Hindlimb muscle (tissue), 1 donor: ENCODE results near the gene SPTBN5. TPM values are rescaled to one million over a fixed set of nuclear protein-coding genes. Genes with fewer than 3 reads are reported as not detected.

ENCODE experiments used
- DNase-seq: peaks from one replicate; pipeline ENCODE4 v3.0.0-alpha.2; 2013
- polyA plus RNA-seq: library from polyadenylated mRNA; unstranded; fragments of 120-200 nt; gene quantifications from one replicate; pipeline ENCODE4 v1.2.1, GENCODE V29; 2013; ENCODE audit not compliant: insufficient read length

Gene SPTBN5
- polyA plus RNA-seq, 1 donor = 5.2 TPM

DNA sequence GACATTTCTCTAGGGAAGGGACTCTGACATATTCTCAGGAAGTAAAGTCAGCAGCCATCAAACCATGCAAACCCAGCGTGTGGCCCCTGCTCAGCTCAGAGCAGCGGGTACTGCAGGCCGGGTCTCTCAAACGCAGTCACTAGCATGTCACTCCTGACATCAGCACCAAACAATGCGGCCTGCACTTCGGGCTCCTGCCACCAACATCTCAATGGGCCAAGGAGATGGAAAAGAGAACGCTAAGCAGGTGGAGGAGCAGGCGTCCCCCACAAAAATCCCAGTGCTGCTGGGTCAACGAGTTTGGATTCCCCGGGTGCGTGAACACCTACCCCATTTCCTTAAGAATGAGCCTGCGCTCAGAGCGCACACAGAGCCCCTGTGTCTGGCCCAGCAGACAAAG is 9.9 kb upstream of the SPTBN5 start:
- no peak for DNase-seq

DNA sequence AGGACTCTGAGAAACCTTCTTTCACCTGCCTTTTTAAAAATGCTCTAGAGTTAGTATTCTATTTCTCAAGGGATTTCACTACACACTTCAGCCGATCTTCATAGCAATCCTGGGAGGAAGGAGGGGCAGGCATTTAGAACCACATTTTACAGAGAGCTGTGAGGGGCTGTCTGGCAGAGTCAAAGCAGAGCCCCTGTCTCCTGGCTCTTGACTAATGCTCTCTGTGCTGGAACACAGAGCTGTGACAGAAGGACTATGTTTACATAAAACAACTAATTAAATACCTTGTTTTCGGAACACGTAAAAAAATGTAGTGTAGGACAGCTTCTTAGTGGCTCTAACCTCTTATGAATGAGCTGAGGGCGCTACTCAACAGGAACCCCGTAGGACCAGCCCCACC is 7.6 kb upstream of the SPTBN5 start:
- no peak for DNase-seq

DNA sequence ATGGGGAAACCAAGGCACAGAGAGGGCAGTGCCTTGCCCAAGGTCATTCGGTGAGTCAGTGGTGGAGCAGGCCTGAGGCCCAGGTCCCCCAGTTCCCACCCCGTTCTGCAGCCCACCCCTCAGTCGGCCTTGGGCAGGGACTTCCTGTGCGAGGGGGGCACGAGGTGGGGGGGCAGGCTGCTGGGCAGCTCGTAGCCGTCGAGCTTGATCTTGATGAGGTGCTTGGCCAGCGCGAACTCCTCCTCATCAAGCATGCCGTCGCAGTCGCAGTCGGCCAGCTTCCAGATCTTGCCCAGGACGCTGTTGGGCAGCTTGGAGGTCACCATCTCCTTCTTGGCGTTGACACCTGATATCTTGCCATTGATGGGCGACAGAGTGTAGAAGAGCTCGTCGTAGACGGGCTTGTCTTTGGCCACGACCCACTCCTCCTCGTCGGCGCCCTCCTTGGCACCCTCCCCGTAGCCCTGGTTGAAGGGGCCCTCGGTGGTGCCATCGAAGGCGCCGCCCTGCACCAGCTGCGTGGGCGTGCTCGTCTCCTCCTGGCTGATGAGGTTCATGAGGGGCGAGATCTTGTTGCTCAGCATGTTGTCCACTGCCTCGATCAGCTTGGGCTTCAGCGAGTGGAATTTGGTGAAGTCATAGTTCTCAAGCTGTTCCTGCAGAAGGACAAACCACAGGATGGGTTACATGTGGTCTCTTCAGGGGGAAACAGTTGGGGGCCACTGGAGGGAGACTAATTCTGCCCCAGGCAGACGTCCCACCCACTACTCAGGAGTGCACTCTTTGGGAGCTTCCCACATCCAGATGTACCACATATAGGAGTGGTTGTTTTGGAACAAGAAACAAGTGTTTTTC is 6.9 kb upstream of the SPTBN5 start:
- DNase-seq = no peak

DNA sequence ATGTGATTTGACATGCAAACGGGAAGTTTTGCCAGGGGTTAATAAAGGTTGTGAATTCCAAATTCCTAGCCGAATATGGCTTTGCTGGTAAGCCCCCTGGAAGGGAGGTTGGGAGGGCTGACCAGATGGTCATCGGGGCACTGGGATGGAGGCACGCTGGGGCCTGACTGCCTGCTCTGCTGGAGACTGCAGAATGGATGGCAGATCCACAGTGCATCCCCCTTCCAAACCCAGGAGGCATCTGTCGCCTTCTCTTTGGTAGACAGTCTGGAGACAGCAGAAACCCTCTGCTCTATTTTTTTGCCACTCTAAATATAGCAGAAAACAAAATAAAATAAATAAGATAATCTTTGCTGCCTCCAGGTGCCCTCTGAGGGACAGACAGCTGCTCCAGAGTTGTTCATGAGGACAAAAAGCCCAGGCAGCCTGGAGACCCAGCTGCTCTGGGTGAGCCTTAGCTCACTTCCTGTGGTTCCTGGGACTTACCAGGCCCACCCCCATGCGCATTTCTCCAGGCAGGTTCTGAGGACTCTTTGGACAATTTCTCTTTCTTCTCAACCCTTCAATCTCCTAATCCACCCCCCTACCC is 6.1 kb upstream of the SPTBN5 start:
- no peak for DNase-seq

DNA sequence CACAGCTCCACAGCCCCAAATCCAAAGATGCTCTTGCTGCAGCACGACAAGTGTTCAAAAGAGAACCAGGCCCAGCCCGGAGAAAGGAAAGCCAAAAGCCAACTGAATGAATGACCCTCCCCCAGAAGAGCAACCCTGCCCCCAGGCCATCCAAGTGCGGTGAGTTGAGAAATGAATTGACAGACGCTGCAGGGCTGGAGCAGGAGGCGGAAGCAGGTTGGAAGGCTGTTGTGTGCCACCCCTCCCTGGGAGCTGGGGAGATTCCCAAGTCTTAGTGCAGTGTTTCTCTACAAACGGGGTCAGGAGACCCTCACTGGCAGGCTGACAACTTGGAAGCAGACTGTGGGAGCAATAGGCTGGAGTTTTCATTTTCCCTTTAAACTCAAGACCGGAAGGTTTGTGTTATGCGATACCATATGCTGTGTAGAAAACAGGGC is 3.5 kb upstream of the SPTBN5 start:
- DNase-seq = no peak

DNA sequence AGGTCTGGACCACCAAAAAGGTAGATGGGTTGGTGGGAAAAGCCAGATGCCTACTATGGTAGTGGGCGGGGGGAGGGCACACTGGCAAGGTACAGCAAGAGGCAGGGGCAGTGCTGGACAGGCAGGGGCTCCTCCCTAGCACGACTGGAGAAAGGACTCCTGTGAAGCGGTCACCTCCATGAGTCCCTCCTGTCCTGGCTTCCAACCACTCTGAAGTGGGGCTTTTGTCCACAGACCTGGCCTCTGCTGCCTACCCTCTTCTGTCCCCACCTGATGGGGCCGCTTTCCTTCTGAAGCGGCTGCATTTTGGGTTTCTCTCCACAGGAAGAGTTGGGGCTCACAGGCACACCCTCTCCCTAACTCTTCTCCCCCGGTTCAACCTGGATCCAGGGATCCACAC is 2.7 kb upstream of the SPTBN5 start:
- DNase-seq = no peak

DNA sequence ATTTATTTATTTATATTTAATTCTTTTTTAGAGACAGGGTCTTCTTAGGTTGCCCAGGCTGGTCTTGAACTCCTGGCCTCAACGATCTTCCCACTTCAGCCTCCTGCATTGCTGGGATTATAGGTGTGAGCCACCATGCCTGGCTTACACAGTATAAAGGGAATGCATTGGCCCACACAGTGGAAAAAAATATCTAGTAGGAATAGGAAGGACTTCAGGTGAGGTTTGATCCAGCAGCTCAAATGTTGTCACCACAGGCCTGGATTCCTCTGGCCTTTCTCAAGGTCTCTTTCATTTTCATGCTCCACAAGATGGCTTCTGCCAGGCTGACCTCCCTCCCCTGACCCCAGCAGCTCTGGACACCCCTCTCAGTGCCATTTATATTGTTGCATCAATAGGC is 2.1 kb upstream of the SPTBN5 start:
- DNase-seq = no peak

DNA sequence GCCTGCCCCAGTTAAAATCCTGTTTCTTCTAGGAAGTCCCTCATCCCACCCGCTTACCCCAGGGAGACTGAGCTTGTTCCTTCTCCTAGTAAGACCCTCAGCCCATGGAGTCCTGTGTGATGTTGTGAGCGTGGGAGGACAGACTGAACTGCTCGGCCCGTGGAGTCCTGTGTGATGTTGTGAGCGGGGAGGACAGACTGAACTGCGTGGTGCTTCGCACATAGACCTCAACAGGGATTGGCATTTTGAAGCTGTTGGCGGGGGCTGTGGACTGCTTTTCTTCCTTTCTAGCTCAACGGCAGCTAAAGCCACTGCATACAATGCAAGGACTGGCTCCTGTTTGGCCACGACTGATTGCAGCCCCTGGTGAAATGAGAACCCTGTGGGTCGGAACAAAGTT is 1.6 kb upstream of the SPTBN5 start:
- DNase-seq = no peak

DNA sequence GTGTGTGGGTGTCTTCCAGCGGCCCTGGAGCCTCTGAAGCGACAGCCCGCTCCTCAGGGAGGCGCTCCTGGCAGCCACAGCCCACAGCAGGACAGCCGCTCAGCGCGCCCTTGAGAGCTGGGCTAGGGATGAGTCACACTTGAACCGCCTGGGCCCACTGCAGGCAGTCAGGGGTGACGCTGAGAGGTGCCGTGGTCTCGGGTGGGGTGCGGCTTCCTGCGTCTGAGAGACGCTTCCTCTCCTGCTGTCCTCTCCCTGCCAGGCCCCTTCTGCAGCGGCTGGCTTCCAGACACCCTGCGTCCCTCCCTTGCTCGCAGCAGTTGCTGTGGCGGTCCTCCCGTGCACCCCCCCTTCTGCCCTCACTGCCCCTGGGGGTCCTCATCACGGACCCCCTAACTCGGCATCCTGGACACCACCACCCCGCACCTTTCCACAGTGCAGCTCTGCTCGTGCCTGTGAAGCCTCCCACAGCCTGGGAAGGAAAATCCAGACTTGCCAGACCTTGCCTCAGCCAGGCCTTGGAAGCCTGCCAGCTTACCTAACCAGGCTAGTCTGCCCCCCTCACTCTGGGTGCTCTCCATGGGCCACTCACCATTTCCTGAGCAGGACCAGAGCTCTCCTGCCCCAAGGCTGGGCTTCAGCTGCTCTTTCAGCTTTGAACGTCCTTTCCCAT is 1.1 kb upstream of the SPTBN5 start:
- peak; percentile 40 for DNase-seq

DNA sequence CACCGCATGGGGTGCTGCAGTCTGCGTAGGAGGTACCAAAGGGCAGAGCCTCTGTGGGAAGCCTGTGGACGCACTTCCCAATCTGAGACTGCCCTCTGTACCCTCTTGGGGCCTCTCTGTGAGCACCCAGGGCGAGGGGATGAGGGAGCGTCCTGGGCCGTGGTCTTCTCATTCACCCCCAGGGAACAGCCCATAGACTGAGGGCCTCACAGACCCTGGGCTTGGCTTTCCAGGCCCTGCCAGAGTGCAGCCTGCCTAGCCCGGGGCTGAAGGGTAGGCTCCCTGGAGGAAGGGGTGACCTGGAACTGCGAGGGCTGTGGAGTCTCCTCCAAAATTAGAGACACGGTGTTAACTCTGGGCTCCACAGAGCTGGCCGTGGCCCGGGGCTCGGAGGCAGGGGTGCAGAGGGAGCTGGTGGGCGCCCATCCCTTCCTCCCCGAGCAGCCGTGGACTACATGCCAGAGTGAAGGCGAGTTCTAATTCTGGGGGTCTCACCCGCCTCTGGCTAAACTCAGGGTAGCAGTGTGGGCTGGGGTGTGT is 468 bp upstream of the SPTBN5 start:
- no peak for DNase-seq

DNA sequence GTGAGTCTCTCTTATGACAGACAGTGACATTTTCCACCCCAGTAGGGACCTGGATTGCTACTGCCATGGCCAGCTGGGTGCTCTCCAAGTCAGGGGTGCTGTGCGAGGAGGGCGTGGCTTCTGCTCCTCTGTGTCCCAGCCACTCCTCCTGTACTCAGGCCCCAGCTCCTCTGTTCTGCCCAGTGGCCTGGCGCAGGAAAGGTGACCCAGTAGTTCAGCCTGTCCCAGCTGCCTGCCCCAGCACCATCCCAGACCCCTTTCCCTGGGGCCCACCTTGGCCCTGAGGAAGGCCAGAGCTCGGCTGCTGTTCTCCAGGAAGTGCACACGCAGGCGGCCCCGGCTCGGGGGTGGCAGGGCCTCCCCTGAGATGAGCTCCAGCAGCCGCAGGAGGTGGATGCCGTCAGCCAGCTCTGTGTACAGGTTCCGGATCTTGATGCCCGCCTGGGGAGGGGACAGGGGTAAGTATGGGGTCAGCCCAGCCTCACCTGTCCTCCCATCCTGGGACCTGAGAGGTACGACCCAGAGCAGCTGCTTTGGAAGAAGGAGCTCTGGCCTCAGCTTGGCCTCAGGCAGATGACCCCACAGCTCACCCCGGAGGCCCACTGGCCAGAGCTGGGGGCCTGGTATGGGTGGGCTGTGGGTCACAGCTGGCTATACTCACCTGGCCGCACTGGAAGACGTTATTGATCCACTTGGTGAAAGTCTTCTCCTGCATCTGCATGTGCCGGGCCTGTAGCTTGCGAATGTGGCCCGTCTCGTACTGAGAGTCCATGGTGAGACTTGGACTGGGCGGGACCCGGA is 1.0 kb downstream of the SPTBN5 start:
- no peak for DNase-seq

DNA sequence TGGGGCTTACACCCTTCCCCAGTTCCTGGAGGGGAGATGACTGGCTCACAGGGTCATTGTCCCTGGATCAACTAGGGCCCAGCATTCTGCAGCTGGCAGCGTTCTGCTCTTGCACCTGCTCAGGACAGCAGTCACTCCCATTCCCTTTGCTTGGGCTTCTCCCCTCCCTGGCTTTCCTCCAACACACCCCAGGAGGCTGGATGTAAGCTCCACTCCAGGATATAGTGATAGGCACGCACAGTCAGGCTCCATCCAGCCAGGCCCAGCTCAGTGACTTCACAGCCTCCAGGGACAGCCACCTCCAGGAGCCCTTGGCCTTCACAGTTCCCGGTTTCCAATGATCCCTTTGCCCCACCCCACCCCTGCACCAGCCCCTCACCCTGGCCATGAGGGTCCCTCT is 1.9 kb downstream of the SPTBN5 start:
- no peak for DNase-seq

DNA sequence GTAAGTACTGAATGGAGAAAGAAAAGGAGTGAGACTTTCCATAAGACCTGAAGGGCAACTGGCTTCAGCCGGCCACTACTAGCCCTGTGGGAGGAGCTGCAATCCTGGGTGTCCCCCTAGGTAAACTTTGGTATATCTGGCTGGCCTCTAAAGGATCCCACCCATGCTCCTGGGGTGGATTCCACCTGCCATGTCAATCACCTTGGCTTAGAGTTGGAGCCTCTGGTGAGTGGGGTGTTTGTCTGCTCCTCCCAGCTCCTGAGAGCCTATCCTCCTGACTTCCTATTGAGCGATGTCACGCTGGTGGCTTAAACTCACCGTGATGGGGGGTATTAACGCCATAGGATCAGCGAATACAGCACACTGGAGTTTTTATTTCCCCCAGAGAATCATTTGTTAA is 2.6 kb downstream of the SPTBN5 start:
- no peak for DNase-seq

DNA sequence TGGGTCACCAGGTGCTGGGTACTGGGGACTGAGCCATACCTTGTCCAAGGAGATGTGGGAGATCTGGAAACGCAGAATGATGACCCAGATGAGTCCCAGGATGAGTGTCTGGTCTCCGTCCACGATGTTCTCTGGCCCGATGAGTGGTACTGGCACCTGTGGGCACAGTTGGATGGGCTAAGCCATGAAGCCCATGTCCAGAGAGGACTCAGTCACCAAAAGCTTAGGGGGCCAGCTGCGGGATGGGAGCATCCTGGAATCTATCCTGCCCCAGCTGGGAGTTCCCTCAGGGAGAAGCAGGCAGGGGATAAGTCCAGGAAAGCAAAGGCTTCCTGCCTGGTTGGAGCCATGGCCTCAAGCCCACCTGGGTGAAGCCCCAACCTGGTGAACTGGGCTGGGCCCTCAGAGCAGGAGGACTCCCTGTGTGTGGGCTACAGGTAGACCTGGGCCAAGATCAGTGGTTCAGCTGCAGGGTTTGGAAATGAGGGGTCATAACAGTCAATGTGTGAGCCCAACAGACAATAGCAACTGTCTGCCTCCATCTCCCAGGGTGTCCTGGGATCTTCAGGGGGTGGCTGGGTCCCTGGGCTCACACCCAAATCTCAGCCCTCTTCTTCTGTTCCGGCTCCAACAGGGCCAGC is 3.7 kb downstream of the SPTBN5 start:
- no peak for DNase-seq

DNA sequence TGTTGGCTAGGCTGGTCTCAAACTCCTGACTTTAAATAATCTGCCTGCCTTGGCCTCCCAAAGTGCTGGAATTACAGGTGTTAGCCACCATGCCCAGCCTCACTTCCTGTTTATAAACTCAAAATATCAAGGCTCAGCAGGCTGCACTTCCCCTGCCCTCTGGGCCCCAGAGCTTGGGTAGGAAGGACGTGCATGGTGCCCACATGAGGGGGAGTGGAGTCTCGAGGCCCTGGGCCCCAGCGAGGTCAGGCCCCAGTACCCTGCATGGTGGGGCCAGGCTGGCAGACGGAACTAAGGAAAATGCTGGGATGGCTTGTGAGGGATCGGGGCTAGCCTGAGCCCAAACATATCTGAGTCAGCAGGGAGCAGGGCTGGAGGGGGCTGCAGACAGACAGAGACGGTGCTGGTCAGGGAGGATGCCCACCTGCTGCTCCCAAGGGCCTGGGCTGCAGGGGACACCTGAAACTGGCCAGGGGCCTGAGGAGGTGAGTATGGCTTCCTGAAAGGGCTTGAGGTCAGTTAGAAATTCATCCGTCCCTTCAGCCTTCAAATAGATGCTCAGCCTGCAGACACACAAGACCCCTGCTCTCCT is 5.1 kb downstream of the SPTBN5 start:
- no peak for DNase-seq

DNA sequence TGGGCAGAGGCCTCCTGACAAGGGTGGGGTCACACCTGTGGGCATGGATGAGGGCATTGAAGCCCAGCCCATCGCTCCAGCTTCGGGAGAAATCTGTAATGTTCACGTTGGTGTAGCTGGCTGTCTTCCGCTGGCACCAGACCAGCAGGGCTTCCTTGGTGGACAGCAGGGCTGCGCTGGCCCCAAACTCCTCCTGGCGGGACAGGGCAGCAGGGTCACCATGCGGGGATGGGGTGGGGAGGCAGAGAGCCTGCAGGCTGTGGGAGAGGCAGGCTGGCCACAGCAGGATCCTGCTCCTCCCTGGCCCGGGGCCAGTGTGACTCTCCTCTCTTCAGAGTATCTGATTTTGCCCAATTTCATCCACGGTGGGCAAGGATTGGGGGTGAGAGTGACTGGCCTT is 6.0 kb downstream of the SPTBN5 start:
- no peak for DNase-seq

DNA sequence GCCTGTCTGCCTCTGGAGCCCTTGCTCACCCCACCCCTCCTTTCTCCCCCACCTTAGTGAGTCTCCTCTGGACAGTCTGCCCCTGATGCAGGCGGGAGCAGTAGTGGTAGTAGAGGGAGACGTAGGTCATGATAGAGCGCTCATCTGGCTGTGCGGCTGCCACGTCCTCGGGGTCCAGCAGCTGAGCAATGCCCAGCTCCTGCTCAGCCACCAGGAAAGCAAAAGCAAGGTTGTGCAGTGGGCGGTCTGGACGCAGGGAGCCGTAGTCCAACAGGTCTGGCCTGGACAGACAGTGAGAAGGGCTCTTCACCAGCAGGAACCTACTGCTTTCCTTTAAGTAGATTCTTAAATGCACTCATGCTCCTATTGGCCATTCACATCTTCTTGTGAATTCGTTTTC is 6.7 kb downstream of the SPTBN5 start:
- DNase-seq = no peak

DNA sequence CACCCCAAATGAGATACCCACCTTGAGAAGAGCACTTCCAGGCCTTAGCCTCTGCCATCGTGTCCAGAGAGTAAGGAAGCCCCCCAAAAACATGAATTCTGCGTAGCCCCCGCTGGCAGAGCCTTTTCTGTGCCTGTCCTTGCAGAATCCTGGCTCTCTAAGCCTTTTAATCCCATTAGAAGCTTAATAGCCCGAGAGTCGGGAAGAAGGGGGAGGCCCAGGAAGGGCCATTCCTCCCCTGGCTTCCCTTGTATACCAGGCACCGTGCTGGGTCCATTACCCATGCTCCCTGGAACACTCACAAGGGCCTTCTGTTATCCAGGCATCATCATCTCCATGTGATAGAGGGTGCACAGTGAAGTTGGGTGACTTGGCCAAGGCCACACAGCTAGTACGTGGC is 7.1 kb downstream of the SPTBN5 start:
- no peak for DNase-seq

DNA sequence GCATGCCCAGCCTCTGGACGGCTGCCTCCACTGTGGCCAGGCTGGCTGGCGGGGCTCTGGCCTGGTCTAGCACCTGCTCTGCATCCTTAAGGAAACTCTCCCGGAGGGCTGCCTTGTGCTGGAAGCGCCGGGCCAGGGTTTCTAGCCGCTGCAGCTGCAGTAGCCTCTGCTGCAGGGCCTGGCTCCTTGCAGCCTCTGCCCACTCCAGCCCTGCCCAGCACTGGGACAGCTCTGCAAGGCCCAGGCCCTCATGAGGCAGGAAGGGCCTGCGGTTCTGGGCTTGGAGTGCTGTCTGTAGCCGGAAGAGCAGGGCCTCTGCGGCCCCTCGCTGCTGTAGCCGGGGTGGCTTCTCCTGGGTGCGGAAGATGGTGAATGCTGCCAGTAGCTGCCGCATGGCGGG is 8.0 kb downstream of the SPTBN5 start:
- DNase-seq = no peak

DNA sequence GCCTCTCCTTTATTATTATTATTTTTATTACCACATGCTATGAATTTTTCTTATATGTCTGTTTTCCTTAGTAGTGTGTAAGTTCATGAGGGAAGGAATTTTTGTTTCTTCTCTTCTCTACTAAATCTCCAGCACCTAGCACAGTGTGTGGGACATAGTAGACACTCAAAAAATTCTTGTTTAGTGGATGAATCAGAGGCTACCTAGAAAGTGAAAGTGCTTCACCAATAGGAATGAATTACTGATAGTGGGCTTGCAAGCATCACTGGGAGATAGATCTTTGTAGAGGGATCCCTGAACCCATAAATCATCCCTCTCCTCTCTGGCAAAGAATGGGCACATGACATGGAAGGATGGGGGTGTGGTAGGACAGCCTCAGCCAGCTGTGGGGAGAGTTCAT is 8.5 kb downstream of the SPTBN5 start:
- no peak for DNase-seq

DNA sequence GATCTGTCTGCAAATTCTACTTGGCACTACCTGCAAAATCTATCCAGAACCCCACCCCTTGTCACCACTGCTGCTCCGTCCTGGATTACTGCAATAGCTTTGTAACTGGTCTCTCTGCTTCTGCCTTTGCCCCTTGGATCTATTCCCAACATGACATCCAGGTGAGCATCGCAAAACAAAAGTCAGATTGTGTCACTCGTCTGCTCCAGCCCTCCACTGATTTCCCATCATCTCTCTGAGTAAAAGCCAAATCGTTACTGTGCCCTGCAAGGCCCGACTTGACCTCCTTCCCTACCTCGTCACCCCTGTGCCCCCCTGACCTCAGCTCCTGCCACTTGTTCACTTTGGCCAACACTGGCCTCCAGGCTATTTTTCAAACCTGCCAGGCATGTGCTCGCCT is 9.4 kb downstream of the SPTBN5 start:
- DNase-seq = no peak

DNA sequence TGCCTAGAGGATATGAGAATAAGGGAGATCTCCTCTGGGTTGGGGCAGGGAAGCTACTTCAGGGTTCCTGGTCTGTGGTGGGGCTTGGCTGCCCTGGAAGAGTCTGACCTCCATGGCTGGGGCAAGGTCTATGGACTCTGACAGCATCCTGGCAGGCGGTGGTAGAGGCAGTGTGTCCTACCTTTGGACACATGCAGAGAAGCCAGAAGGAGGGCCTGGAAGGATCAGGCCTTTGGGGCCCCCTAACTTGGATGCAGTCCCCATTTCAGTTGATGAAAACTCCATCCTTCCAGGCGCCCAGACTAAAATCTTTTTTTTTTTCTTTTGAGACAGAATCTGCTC is 10.4 kb downstream of the SPTBN5 start:
- no peak for DNase-seq
